Activated gamma-delta T cell treated with anti-CD3 and anti-CD28 coated beads, Interleukin-2, amount 50 U/mL, for 16 hours (primary cell): Measurements from ENCODE around the gene MYADM.
"Not testable (repeated sequence)": the region's sequence is repeated elsewhere in the genome, so short reads cannot be mapped to it uniquely, and the experiment has no call there.

Source experiments
- DNase-seq: peaks from one replicate; pipeline ENCODE4 v3.0.0-alpha.2; 2020; ENCODE audit warnings: low read depth

The MYADM gene, protein sequence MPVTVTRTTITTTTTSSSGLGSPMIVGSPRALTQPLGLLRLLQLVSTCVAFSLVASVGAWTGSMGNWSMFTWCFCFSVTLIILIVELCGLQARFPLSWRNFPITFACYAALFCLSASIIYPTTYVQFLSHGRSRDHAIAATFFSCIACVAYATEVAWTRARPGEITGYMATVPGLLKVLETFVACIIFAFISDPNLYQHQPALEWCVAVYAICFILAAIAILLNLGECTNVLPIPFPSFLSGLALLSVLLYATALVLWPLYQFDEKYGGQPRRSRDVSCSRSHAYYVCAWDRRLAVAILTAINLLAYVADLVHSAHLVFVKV

DNA sequence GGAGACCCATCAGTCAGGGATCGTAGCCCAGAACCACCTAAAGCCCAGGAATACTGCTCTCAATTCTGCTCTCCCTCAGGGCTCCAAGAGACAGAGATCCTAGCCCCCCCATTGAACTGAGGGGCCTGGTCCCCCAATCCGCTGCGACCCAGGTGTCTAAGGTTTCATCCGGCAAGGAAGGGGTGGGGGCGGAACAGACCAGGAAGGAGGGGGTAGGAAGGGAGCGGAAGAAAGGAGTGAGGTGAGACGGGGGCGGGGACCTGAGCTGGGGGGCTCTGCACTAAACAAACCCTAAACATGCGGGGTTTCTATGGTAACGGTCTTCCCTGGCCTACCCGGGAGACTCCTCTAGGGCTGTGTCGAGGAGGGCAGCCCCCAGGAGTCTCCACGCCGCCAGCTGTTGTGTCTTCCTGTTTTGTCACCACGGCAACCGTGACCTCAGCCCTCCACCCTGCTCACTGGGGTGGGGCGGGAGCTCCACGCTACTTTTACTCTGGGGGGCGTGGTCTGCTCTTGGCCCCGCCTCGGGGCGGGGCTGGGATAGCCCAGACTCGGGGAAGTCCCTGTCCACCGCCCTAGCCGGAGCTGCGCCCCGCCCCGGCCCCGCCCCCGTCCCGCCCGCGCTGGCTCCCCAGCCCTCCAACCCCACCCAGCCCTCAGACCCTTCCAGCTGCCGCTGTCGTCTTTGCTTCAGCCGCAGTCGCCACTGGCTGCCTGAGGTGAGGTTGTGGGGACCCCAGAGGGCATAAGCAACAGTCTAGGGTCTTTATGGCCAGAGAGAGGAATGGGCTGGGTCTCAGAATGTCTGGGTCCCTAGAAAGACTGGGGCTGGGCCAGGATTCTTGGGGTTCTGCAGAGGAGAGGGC is at the start of gene MYADM:
Gene MYADM, plus strand, starts transcription at position 659 of the 866 bp plus-strand sequence. CDS start 5,647 bp downstream, outside the sequence.
- DNase-seq, result peak; percentile 100

DNA sequence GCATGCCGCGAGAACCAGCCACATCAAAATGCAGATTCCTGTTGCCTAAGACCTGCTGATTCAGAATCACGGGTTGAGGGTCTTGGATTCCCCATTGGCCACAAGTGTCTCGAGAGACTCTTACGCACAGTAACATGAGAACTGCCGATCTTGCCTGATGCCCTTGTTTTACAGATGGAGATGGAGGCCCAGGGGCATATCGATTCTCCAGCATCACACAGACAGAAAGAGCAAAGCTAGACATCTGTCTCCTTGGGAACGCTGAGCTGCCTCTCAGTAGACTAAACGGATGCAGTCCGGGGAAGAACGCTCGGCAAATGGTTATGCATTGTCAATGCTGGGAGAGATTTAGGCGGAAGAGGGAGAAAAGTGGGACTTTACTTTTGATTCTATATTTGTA is 48.9 kb upstream of the MYADM start:
- DNase-seq, result no peak

DNA sequence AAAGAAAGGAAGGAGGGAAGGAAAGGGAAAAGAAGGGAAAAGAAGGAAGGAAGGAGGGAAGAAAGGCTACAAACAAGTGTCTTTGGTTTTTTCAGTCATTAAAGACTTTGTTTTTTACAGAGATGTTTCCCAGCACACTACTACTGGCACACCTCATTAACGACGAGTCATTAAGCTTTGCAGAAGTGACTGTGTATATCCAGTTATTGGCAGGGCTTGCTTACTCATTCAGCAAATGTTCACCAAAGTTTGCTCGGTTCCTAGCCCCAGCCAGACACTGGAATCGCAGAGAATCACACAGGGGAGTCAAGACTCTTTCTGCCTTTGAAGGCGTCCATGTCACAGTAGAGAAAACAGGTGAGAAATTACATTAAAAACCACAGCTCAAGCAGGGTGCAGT is 47.8 kb upstream of the MYADM start:
- no peak for DNase-seq

DNA sequence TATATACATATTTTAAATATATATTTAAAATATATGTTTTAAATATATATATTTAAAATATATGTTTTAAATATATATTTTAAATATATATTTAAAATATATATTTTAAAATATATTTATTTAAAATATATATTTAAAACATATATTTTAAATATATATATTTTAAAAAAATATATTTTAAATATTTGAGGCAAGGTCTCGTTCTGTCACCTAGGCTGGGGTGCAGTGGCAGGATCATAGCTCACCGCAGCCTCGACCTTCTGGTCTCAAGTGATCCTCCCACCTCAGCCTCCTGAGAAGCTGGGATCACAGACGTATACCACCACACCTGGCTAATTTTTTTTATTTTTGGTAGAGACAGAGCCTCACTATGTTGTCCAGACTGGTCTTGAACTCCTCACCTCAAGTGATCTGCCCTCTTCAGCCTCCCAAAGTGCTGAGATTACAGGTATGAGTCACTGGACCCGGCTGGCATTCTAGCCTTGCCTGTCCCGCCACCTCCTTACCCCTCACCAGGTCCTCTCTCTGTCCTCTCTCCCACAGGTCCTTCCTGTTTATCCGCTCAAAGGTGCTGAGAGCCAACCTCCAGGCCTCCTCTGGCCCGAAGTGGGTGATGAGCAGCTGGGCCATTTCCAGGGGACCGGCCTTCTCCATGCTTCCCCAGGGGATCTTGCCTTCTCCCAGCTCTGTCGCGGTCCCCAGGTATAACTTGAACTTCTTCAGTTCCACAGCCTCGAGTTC is 44.1 kb upstream of the MYADM start:
- no peak for DNase-seq

DNA sequence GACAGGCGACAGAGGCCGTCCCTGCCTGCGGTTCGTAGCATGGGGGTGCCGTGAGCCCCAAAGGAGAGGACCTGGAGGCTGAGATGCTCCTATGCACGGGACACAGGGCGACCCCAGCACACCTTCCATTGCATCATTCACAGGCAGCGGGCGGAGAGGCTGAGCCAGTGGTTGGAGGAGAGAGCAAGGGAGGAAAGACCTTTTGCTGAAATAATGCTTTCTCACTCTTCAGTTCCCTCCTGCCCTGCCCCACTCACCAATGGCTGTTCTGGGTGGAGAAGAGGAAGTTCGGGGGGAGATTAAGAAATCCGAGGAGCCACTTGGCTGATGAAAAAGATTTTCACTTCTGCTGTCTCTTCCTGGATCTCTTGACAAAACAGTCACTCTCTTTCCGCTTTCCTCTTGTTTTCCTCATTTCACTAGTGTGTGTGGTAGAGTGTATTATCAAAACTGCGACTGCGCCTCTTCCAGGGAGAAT is 43.5 kb upstream of the MYADM start, which contains the start of gene NLRP12:
Gene NLRP12, minus strand, starts transcription at position 181 of the 478 bp plus-strand sequence. Its CDS starts 140 bp downstream, at position 41.
- no peak for DNase-seq

DNA sequence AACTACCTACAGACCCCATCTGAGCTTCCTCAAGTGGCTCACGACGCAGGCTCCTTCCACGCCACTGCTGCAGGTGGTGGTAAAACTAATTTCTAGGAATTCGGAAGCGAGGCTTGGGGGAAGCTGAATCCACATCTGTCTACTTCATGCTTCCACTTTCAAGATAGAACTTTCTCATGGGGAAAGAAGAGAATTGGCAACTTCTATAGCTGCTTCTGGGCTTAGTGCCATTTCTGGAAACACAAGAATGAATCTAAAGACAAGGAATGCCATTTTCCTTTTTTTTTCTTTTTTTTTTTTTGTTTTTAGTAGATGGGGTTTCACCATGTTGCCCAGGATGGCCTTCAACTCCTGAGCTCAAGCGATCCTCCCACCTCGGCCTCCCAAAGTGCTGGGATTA is 40.8 kb upstream of the MYADM start:
- no peak for DNase-seq

DNA sequence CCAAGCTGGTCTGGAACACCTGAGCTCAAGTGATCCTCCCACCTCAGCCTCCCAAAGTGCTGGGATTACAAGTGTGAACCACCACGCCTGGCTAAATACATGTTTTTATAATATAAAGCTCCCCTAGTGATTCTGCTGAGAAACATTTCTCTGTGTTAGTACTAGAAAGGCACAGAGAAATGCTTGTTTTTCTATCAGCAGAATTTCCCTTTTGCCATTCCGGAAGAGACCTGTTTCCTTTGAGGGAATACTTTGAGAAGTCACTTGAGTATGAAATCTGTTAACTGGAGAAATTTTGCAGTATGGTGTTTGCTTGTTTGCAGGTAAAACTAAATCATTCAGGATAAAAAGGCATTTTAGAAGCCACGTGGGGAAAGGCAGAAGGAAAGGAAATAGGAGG is 39.2 kb upstream of the MYADM start:
- DNase-seq, result no peak

DNA sequence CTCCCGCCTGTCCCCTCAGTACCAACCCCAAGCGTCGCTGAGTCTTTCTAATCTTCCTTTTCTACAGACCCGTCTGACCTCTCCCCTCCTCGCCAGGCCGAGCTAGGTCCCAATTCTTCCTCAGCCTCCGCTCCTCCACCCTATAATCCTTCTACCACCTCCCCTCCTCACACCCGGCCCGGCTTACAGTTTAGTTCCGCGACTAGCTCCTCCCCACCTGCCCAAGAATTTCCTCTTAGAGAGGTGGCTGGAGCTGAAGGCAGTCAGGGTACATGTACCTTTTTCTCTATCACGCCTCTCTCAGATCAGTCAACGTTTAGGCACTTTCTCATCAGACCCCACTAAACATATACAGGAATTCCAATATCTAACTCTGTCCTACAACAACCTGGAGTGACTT is 34.8 kb upstream of the MYADM start:
- not testable (repeated sequence) for DNase-seq

DNA sequence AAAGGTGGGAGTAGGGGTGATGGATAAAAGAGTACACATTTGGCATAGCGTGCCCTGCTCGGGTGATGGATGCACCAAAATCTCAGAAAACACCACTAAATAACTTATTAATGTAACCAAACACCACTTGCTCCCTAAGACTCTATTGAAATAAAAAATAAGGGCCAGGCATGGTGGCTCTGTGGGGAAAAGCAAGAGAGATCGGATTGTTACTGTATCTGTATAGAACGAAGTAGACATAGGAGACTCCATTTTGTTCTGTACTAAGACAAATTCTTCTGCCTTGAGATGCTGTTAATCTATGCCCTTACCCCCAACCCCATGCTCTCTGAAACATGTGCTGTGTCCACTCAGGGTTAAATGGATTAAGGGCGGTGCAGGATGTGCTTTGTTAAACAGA is 29.2 kb upstream of the MYADM start:
- not testable (repeated sequence) for DNase-seq

DNA sequence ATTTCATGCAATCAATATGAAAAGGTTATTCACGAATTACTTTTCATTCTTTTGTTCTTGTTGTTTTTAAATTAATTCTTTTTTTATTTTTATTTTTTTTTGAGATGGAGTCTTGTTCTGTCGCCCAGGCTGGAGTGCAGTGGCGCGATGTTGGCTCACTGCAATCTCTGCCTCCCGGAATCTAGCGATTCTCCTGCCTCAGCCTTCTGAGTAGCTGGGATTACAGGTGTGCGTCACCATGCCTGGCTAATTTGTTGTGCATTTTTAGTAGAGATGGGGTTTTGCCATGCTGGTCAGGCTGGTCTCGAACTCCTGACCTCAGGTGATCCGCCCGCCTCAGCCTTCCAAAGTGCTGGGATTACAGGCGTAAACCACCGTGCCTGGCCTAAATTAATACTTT is 27.4 kb upstream of the MYADM start:
- not testable (repeated sequence) for DNase-seq

DNA sequence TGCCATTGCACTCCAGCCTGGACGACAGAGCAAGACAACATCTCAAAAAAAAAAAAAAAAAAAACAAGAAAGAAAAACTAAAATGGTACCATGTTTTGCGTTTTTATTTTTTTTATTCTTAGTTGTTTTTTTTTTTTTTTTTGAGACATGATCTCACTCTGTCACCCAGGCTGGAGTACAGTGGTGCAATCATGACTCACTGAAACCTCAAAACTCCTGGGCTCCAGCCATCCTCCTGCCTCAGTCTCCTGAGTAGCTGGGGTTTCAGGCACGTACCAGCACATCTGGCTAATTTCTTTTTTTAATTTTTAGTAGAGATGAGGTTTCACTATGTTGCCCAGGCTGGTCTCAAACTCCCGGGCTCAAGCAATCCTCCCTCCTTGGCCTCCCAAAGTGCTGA is 26.8 kb upstream of the MYADM start:
- not testable (repeated sequence) for DNase-seq

DNA sequence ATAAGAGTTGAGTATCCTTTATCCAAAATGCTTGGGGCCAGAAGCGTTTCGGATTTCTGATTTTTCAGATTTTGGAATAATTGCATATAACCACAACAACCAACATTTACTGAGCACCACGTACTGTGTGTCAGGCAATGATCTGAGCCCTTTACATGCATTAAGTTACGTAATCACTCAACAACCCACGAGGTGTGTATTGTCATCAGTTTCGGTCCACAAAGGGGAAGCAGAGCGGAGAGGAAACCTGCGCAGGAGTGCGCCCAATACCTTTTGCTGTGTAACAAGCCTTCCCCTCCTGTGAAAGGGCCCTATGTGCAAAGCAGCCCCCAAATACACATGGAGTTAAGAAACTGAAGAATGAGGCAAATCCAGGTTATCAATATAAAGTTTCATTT is 22.8 kb upstream of the MYADM start:
- no peak for DNase-seq

DNA sequence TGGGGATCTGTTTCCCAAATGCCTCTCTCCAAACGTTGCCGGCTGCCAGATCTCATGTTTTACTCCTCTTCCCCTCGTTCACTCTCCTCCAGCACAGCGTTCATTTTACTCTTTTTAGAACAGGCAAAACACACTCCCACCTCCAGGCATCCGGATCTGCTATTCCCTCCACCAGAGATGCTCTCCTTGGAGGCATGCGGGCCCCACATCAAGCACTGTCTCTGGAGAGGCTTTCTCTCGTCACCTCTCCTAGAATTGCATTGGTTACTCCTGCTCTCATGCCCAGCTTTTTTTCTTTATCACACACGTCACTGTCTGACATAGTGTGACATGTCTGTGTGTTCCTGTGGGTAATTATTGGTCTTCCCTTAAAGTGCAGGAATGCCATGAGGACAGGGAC is 20.1 kb upstream of the MYADM start:
- DNase-seq, result no peak

DNA sequence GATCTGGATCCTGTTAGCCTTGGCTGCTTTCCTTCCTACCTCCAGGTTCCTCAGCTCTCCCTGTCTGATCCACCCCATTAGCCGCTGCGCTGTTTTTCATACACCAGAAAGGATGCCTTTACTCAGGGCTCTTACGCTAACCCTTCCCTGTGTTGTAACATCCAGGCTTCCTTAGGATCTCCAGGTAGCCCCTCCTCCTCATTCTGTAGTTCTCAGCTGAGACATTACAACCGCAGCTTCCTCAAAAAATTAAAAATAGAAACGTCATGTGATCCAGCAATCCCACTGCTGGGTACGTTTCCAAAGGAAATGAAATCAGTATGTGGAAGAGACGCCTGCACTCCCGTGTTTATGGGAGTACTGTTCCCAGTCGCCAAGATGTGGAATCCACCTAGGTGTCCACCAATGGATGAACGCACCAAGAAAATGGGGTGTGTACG is 18.4 kb upstream of the MYADM start:
- DNase-seq, result no peak

DNA sequence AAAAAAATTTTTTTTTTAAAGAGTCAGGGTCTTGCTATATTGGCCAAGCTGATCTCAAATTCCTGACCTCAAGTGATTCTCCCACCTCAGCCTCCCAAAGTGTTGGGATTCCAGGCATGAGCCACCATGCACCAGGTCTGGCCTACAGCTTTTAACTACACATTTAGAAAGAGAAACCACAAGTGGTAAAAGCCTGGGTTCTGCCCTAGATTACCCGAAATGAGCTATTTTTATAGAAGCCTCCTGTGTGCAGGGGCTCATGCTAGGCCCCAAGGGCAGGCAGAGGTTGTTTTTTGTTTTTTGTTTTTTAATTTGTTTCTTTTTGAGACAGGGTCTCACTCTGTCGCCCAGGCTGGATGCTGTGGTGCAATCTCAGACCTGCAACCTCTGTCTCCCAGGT is 14.0 kb upstream of the MYADM start:
- DNase-seq, result no peak

DNA sequence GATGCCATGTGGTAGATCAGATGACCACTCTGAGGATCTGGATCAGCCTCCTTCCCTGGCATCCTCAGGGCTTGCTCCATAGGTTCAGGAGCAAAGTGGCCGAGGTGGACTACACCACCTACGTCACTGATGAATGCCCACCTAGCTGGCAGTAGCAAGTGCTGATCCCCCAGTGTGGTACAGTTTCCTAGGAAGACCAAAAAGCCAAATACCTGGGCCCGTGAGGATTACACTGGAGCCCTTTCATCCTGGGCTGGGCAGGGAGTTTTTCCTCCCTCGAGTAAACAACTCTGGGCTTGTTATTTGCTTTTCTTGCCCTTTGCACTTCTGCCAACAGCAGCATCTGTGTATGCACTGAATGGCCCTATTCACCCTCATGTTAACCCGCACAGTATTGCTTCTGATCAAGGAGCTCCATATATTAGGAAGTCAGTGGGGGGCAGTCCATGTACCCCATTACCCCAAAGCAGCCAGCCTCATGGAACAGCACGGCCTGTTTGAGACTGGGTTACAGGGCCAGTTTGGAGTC is 3.3 kb upstream of the MYADM start:
- DNase-seq, result no peak

DNA sequence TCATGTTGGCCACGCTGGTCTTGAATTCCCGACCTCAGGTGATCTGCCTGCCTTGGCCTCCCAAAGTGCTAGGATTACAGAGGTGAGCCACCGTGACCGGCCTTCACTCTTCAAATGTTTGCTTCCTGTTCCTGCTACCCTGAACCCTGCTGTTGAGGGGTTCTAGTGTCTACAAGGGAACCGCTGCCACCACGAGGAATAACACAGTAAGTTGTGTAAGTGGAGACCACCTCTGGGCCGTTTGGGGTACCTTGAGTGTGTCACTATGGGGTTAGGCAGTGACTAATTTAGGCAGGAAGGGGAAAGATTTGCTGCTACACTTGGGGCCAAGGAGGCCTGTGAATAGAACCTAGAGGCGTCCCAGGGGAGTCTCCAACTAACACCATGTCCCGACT is 2.2 kb upstream of the MYADM start:
- DNase-seq, result no peak

DNA sequence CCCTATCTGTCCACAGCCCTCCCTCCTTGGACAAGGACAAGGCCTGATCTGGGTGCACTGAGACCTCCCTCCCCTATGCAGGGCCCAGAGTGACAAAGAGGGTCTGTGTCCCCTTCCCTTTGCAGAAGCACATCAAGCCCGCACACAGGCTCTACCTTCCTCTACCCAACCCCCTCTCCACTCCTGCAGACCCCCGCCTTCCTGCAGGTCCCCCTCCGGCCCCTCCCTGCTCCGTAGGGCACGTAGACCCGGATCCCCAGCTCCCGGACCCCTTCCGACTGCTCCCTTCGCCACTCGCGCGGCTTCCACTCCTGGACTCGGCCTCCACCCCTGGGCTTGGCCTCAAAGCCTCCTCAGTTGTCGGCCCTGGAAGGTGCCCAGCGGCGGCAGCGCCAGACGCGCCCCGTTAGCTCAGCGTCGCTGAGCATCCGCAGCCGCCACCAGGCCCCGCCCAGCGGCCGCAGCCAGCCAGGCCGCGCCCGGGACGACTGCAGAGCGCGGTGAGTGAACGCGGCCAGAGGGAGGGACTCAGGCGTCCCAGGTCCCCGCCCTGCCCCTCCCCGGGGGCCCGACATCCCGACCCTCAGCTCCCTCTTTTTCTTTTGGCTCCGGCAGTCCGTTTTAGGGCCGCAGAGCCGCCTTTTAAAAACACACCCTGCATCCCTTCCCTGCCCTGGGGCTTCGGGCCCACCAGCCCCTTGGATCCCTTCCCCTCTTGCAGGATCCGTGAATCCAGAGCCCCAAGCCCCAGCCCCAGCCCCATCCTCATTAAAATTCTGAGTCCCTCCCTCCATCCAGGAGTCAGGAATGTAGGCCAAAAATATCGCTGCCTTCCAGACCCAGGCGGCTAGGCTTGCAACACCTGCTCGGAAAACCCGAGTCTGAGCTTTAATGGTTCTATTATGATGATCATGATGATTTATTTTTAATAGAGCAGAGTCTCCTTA is 1.5 kb upstream of the MYADM start:
- peak; percentile 38 for DNase-seq

DNA sequence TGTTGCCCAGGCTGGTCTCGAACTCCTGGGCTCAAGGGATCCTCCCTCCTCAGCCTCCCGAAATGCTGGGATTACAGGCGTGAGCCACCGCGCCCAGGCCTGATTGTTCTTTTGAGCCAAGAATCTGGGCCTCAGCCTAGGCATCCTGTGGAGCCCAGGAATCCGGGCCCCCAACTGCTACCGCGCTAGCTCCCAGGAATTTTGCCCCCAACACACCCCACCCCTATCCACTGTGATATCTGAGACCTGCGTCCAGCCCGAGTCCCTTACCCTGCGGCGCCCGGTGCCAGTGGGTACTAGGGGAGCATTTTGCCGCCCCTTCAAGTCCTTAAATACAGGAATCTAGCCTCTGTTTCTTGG is 838 bp upstream of the MYADM start:
- no peak for DNase-seq

DNA sequence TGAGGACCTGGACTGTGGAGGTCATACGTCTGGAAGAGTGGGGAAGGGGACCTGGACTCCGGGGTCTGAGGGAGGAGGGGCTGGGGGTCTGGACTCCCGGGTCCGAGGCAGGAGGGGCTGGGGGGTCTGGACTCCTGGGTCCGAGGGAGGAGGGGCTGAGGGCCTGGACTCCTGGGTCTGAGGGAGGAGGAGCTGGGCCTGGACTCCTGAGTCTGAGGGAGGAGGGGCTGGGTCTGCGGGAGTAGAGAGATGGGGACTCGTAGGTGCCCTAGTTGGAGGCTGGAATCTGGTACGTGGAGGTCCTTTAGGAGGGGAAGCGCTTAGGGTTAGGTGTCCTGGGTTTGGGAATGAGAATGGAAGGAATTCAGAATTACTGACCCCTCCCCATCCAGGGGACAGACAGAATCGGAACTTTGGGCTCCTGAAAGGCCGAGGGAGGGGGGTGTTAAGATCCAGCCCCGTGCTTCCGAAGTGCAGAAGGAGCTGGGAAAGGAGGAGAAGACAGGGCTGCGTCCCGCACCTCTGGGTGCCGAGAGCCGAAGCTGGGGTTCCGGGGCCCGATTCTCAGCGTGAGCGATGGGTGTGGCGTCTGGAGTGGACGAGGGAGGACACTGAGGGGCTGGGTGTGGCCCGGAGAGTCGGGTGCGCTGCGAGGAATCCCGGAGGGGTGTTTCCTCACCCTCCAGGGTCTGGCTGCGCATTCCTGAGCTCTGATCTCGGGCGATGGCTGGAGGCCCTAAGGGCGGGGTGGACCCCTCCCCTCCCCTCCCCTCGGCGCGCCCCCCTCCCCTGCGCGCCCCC is 608 bp downstream of the MYADM start:
- DNase-seq, result no peak
